Stimulated activated CD4-positive, alpha-beta T cell treated with anti-CD3 and anti-CD28 coated beads, TNF-alpha, amount 100 ng/mL, for 48 hours (primary cell): Measurements from ENCODE around the gene GATC.

Experiments used
- DNase-seq, 3 donors: peaks; one replicate each; pipeline ENCODE4 v3.0.0-alpha.2; 2020; ENCODE audit warnings: low read depth in 3 of 3

The GATC gene, protein sequence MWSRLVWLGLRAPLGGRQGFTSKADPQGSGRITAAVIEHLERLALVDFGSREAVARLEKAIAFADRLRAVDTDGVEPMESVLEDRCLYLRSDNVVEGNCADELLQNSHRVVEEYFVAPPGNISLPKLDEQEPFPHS

DNA sequence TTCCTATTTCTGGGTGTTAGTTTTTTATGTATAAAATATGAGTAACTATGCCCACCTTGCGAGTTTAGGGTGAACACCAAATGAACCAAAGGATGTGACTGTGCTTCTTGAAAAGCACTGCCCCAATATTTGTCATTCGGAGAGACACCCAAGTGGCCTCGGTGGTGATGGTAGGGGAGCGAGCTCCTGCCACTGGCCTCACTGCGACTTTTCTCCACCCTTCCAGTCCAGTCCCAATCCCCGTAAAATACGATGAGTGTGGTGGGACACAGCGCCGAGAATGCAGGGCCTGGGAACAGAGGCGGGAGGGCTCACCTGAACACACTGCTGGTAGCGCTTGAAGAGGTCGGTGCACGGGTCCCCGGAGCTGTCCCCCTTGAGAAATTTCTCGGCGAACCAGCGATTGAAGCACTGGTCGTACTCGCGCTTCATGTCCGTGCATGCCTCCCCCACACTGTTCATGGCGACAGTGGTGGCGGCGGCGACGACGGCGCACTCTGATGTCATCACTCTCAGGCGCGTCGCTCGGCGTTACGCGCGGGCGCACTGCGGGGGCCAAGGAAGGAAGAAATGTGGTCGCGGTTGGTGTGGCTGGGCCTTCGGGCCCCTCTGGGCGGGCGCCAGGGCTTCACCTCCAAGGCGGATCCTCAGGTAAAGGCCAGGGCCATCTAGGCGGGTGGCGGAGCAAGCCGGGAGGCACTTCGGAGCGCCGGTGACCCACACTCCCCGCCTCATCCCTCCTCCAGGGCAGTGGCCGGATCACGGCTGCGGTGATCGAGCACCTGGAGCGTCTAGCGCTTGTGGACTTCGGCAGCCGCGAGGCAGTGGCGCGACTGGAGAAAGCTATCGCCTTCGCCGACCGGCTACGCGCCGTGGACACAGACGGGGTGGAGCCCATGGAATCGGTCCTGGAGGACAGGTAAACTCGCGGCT lies at the start of gene GATC, which contains the start of gene TRIAP1:
Gene GATC (plus strand): TSS at position 534 of the 933 bp plus-strand sequence. CDS start 37 bp downstream, at position 571.
Gene TRIAP1 (minus strand): TSS at position 474 of the 933 bp plus-strand sequence. CDS start 12 bp downstream, at position 462.
- peak; percentile 78 to 82 (median 79) for DNase-seq

DNA sequence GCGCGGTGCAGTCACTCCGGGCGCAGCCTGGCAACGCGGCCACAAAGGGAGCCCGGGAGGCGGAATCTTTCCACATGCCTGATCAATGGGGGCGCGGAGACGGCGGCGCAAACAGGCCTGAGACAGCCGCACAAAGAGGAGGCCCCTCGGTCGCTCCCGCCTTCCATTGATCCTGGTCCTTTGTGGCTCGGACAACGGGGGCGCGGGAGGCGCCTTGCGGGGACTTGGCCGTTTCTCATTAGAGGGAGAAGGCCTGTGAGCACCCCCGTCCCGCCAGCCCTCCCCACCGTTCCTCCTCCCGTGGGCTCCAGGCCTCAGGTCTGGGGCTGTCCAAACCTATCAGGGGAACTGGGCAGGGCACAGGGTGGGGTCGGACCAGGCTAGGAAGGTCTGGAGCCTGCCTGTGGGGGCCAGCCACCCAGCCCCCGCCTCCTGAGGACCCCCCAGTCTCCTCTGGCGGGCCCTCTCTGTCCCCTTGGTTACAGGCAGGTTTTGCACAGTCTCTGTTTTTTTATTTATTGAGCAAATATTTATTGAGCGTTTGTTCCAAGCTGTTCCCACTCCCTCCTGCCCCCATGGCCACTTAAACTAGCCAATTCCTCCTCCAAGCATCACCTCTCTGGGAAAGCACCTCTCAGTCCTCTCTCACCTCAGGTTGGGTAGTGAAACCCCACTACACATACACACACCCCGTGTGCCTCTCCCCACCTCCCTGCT lies 48.3 kb upstream of the GATC start:
- DNase-seq: no peak

DNA sequence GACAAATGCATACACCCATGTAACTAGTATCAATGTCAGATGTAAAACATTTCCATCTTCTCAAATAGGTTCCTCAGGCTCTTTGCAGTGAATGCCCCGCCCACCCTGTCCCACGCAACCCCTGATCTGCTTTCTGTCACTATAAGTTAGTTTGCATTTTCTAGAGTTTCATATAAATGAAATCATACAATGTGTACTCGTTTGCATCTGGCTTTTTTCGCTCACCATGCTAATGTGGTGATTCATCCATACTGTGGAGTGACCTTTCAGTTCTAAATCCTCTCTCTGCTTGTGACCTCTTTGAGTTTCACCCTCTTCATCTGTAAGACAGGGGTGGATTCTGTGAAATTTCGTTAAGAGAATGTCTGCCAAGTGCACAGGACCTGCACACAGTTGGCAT lies 46.7 kb upstream of the GATC start:
- no peak for DNase-seq

DNA sequence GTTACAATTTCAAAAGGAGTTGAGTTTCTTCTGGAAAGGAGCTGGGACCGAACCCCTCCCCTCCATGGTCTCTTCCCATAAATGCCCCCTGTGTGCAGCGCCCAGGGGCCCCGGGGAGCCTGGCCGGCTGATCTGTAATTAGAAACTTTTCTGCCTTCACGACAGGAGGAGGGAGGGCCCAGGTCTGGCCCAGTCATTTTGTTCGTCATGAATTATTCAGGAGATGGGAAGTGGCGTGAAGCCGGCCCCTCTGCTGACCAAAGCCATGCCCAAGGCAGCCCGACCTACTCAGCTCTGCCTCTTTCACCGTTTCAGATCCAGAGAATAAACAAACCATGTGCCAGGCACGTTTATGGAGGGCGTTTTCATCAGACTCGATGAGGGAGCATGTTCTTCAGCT lies 44.0 kb upstream of the GATC start:
- no peak for DNase-seq

DNA sequence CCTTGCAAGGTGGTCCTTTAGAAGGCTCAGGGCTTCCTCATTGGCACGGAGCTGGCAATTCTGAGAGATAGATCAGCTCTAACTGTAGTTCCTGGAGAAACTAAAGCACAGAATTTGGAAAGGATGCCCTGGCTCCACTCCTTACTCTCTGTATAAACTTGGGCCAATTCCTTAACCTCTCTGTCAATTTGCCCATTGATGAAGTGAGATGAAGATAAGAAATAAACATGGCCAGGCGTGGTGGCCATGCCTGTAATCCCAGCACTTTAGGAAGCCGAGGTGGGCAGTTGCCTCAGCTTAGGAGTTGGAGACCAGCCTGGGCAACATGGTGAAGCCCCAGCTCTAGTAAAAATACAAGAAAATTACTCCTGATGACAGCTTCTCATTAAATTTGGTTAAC lies 42.4 kb upstream of the GATC start:
- DNase-seq: no peak

DNA sequence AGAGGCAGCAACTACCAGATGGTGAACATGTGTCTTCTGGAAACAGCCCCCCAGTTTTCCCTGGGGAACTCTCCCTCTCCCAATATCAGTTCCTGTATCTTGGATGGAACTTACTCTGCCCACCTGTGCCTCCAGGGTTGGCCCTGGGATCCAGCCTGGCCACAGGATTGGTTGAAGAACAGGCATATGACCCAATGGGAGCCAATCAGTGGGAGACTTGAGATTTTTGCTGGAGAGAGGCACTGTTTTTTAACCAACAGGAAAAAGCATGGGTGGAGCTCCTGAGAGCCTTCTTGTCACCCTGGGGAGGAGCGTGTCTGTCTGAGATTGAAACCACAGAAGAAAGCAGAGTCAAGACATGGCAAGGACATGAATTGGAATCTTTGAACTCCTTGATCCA lies 42.0 kb upstream of the GATC start:
- no peak for DNase-seq

DNA sequence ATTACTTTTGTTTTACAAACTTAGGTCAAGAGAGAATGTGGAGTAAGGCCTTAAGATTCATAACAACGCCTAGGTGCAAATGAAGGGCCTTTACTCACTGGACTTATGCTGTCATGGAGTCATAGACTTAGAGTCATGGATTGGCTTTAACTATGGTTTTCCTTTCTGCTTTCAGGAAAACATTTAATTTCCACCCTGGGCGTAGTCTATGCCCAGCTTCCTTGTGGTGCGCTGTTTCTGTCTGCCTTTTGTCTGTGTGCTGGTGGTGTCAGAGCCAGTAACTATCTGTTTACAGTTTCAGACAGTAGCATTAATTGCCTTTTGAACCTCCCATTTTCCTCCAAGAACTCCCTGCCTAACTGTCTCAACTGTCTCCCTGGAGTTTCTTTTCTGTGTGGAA lies 40.2 kb upstream of the GATC start:
- DNase-seq: no peak

DNA sequence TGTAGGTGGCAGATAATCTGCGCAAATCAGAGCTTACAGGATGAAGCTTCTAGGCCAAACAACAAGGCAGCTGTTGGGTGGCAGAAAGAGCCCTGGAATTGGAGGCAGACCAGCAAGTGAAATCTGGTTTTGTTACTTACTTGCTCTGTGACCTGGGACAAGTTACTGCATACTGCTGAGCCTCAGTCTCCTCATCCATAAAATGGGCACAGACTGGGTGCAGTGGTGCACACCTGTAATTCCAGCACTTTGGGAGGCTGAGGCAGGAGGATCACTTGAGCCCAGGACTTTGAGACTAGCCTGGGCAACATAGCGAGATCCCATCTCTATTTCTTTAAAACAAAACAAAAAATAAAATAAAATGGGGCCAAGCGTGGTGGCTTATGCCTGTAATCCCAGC lies 39.7 kb upstream of the GATC start:
- no peak for DNase-seq

DNA sequence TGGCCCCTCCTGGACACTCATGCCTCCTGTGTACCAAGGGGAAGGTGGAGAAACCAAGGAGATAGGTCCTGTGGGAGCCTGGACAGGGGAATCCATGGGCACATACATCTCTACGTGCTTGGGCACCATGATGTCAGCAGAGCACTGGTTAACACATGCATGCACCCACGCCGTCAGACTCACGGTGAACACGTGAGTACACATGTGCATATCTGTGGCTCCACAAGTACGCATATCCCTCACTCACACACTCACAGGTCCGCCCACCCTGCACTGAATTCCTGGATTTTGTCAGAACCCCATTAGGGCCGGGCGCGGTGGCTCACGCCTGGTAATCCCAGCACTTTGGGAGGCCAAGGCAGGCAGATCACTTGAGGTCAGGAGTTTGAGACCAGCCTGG lies 37.5 kb upstream of the GATC start:
- DNase-seq: no peak

DNA sequence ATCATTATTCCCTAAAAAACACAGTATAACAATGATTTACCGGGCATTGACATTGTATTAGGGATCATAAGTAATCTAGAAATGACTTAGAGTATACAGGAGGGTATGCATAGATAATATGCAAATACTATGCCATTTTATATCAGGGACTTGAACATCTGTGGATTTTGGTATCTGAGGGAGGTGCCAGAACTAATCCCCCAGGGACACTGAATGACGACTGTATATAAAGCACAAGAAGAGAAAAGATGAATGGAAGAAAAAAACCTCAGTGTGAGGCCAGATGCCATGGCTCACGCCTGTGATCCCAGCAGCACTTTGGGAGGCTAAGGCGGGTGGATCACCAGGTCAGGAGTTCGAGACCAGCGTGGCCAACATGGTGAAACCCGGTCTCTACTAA lies 33.8 kb upstream of the GATC start:
- no peak for DNase-seq

DNA sequence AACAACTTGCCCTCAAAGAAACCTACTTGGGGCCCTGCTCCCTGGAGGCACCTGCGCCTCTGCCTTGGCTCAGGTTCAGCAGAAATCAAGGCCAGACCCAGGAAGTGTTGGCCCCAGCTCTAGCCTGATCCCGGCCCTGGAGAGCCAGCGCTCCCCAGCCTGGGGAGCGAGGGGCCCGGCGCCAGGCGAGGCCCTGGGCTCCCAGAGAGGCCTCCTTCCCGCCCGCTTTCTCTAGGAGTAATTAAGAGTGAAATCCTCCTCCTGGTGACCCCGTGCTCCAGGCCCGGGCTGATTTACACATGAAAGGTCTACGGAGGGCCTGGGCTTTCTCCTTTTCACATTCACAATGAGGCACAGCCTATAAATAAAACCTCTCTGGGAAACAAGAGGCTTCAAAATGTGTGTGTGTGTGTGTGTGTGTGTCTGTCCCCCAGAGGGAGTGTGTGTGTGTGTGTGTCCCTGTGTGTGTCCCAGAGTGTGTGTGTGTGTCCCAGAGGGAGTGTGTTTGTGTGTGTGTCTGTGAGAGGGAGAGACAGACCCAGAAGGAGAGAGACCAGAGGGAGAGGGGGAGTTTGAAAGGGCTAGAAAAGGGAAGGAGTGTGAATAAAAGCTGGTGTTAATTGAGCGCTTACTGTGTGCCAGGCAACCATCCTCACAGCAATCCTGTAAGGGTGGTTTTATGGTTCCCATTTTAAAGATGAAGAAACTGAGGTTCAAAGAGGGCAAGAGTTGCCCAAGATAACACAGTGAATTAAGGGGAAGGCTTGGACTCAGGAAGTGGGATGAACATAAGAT lies 32.1 kb upstream of the GATC start:
- no peak for DNase-seq

DNA sequence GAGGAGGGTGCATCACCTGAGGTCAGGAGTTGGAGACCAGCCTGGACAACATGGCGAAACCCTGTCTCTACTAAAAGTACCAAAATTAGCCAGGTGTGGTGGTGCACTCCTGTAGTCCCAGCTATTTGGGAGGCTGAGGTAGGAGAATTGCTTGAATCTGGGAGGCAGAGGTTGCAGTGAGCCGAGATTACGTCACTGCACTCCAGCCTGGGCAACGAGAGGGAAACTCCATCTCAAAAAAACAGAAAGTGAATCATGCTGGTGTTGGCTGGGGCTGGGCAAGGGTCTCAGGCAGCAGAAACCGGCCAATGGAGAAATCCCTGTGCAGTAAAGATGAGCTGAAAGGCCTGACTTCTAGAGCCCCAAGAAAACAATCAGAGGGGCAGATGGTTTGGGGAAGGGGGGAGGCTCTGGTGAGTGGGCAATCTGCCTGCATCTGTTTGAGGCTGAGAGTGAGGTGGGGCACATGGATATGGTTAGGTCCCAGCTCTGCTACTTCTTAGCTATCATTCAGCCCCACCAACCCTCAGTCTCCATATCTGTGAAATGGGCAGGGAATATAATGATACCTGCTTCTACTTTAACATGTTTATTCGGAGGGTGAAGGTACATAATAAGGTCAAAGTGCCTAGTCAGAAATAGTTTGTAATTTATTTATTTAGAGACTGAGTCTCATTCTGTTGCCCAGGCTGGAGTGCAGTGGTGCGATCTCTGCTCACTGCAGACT lies 29.6 kb upstream of the GATC start:
- DNase-seq: no peak

DNA sequence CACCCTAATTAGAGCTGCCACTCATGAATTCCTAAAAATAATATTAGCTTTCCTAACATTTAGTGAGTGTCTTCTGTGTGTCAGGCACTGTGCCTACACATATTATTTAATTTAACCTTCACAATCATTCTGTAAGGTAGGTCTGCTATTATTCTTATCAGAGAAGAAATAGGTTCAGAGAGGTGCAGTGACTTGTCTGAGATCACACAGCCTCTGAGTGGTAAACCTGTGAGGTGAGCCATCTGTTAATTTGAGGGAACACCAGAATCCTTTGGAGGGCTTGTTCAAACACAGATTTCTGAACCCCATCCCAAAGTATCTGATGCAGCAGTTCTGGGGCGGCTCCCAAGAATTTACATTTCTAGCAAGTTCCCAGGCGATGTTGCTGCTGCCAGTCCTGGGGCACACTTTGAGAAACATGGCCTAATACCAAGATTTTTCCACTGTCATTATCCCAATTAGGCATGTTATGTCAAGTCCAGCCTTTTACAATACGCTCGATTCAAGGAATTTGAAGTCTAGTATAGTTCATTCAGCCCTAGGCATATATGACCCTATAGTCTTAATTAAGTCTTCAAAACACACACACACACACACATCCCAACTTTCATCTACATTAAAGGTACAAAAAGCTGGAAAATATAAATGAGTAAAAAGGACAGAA lies 28.2 kb upstream of the GATC start:
- no peak for DNase-seq

DNA sequence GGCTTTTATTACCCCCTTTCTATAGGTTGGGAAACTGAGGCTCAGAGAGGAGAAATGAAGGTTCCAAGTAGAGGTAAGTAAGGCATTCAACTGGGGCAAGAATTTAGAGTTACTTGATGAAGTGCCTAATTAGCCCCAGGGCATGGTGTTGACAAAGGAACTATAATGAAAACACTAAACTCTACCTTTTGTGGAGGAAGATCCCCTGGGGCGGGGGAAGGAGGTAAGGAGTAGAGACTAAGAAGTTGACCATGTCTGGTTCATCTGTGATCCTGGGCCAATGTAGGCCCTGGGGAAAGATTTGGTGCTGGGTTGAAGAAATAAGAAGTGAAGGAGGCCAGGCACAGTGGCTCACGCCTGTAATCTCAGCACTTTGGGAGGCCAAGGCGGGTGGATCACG lies 24.5 kb upstream of the GATC start:
- no peak for DNase-seq

DNA sequence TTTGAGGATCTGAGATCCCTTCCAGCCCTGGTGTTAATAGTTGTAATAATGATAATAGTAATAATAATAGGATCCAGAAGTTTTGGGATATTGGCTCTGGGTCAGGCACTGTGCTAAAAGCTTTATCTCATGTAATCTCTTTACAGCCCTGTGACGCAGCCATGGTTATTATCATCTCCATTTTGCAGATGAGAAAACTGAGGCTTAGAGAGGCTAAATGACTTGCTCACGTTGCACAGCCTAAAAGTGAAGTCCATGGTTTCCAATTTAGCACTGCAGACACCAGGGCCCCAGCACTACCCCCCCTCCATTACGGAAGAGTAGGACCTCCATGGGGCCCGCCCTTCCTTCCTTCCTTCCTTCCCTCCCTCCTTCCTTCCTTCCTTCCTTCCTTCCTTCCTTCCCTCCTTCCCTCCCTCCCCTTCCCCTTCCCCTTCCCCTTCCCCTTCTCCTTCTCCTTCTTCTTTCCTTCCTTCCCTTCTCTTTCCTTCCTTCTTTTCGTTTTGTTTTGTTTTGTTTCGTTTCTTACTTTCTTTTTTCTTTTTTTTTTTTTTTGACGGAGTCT lies 23.3 kb upstream of the GATC start:
- no peak for DNase-seq

DNA sequence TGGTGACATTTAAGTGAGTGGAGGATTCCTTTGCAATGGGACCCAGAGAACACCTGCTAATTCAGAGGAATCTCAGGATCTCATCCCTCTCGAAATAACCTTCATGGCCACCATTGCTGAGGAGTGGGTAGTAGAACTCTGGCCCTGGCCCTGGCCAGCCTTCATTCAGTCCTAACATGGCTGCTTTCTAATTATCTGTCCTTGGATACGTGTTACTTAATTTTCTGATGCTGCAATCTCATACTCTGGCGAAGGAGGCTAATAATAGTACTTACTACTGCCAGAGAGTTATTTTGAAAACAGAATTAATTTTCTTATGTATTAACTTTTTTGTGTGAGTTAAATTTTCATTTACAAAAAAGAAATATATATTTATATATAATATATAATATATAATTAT lies 20.4 kb upstream of the GATC start:
- no peak for DNase-seq

DNA sequence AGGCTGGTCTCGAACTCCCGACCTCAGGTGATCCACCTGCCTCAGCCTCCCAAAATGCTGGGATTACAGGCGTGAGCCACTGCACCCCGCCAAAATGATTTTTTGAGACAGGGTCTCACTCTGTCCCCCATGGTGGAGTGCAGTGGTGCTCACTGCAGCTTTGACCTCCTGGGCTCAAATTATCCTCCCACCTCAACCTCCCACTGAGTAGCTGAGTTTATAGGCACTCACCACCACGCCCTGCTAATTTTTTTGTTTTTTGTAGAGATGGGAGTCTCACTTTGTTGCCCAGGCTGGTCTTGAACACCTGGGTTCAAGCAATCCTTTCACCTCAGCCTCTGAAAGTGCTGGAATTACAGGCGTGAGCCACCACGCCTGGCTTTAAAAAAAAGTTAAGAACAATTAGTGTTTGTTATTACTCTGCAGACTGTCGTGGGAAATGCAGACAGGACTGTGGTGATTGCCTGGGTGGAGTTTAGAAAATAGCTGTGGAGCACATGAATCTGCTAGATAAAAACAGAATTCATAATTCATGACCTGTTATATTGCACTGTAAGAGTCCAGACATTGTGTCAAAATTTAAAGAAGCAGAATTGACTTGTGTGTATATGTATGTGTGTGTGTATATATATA lies 17.5 kb upstream of the GATC start:
- DNase-seq: no peak

DNA sequence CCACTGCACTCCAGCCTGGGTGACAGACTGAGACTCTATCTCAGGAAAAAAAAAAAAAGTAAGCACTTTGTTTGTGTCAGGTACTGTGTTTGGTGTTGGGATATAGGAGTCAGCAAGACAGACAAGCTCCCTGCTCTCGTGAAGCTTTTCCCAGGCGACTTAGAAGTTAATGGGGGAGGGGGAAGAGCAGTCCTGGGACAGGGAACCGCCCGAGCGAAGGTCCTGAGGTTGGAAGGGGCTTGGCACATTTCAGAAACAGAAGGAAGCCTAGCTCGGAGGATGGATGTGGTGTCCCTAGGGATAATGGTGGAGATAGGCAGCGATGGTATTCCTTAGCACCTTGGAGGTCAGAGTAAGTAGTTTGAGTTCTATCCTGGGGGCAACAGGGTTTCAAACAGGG lies 16.9 kb upstream of the GATC start:
- DNase-seq: no peak

DNA sequence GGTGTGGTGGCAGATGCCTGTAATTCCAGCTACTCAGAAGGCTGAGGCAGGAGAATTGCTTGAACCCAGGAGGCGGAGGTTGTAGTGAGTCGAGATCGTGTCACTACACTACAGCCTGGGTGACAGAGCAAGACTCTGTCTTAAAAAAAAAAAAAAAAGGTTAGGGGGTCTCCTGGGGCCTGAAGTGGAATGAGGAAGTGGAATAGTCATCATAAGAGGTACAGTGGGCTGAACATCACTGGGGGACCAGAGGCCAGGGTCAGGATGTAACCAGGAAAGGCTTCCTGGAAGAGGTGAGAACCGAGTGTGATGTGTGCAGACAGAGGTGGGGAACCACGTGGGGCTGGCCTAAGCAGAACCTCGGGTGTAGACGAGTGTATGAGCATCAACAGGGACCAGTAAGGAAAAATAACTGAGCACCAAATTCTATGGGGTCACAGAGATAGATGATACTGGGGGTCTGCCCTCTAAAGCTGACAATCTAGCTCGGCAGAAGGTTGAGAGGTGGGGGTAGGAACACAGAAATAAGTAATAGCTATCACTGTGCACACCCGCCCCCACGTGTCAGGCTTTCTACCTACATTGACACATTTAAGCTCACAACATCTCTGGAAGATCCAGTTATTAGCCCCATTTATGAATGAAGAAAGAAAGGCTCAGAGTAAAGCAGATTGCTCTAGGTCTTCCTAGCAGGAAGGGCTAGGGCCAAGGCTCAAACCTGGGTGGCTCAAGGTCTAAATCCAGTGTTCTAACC lies 13.3 kb upstream of the GATC start:
- DNase-seq: no peak
